OCI-LY3 (cell line): ENCODE results near the gene C7orf33.

Experiments
- H2AFZ ChIP-seq: fragments of 200-600, 300-600 bp; shearing (Covaris generic); 2 replicates; pipeline ENCODE4 v1.6.0; 2014; ENCODE audit warnings: antibody characterized with exemption, low read depth, low read length
- H3K27ac ChIP-seq: fragments of 200-600, 300-600 bp; sonication (generic); 2 replicates; pipeline ENCODE4 v1.5.1; 2014; ENCODE audit warnings: mild to moderate bottlenecking, low read length, moderate library complexity, mixed read lengths
- H3K27me3 ChIP-seq: fragments of 200-600, 300-600 bp; sonication (generic); 2 replicates; pipeline ENCODE4 v1.6.1; 2014; ENCODE audit warnings: low read depth, low read length, mixed read lengths
- H3K36me3 ChIP-seq: fragments of 200-600, 300-600 bp; sonication (generic); replicated peaks from 2 replicates; pipeline ENCODE3; 2014; ENCODE audit warnings: low read depth, low read length, mixed read lengths
- H3K4me1 ChIP-seq: fragments of 300-600, 200-600 bp; sonication (generic); 2 replicates; pipeline ENCODE4 v1.6.1; 2014; ENCODE audit warnings: low read length, mixed read lengths
- H3K4me2 ChIP-seq: fragments of 200-600, 300-600 bp; sonication (generic); 2 replicates; pipeline ENCODE4 v1.6.1; 2014; ENCODE audit warnings: low read length, mixed read lengths
- H3K4me3 ChIP-seq: fragments of 300-600, 200-600 bp; sonication (generic); 2 replicates; pipeline ENCODE4 v1.5.1; 2014; ENCODE audit warnings: antibody characterized with exemption, mild to moderate bottlenecking, low read length, moderate library complexity
- H3K79me2 ChIP-seq: fragments of 300-600, 200-600 bp; shearing (Covaris generic); 2 replicates; pipeline ENCODE4 v1.6.1; 2014; ENCODE audit warnings: mild to moderate bottlenecking, low read length, mixed read lengths
- H3K9ac ChIP-seq: fragments of 300-600, 200-600 bp; shearing (Covaris generic); 2 replicates; pipeline ENCODE4 v1.6.0; 2014; ENCODE audit warnings: mild to moderate bottlenecking, low read length, moderate library complexity
- H3K9me3 ChIP-seq: fragments of 200-600, 300-600 bp; shearing (Covaris generic); 2 replicates; pipeline ENCODE4 v1.6.1; 2014; ENCODE audit warnings: low read length, mixed read lengths; ENCODE audit not compliant: insufficient read depth
- H4K20me1 ChIP-seq: fragments of 200-600, 300-600 bp; sonication (generic); 2 replicates; pipeline ENCODE4 v1.6.1; 2016; ENCODE audit warnings: low read length, mixed read lengths; ENCODE audit not compliant: insufficient read depth
- EZH2phosphoT487 ChIP-seq: fragments of 200-600 bp; shearing (Covaris generic); IDR thresholded peaks from 2 replicates; pipeline ENCODE4 v1.6.1; 2018; ENCODE audit warnings: antibody characterized with exemption, mixed run types, low read depth
- TF ChIP-seq, protein P1 (sequence below): fragments of 200-600, 300-600 bp; sonication (generic); IDR thresholded peaks from 2 replicates; pipeline ENCODE4 v1.5.1; 2014; ENCODE audit warnings: antibody characterized with exemption, low read length, low read depth

C7orf33 gene

DNA sequence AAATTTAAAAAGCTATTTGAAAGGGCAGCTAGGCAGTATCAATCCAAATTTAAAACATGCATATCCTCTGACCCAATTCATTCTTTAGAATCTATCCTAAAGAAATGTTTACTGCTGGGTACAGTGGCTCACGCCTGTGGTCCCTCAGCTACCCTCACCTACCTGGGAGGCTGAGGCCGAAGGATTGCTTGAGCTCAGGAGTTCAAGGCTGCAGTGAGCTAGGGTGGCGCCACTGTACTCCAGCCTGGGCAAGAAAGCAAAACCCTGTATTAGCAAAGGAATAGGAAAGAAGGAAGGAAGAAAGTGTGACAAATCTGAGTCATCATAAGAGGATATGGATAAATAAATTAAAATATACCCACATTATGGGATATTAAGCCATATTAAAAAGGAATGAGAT, 36.3 kb downstream of the C7orf33 start:
- Histone ChIP-seq H3K4me1 (peaks cover 49% of the 10 kb centered on the region), H3K4me3 (no peak overlapping the region), H3K9me3 (peaks cover 1% of the 10 kb centered on the region; the same call in 1 of the 2 replicates), H3K27me3 (no peaks in the 10 kb centered on the region), H3K79me2 (no peaks in the 10 kb centered on the region), H3K9ac (no peak overlapping the region), H2AFZ (no peak overlapping the region), H3K27ac (no peak overlapping the region), H4K20me1 (no peaks in the 10 kb centered on the region), H3K4me2 (no peak overlapping the region), H3K36me3 (no peaks in the 10 kb centered on the region)
- TF ChIP-seq, protein P1, sequence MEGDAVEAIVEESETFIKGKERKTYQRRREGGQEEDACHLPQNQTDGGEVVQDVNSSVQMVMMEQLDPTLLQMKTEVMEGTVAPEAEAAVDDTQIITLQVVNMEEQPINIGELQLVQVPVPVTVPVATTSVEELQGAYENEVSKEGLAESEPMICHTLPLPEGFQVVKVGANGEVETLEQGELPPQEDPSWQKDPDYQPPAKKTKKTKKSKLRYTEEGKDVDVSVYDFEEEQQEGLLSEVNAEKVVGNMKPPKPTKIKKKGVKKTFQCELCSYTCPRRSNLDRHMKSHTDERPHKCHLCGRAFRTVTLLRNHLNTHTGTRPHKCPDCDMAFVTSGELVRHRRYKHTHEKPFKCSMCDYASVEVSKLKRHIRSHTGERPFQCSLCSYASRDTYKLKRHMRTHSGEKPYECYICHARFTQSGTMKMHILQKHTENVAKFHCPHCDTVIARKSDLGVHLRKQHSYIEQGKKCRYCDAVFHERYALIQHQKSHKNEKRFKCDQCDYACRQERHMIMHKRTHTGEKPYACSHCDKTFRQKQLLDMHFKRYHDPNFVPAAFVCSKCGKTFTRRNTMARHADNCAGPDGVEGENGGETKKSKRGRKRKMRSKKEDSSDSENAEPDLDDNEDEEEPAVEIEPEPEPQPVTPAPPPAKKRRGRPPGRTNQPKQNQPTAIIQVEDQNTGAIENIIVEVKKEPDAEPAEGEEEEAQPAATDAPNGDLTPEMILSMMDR, result no peak
- TF ChIP-seq EZH2phosphoT487, result no peak

DNA sequence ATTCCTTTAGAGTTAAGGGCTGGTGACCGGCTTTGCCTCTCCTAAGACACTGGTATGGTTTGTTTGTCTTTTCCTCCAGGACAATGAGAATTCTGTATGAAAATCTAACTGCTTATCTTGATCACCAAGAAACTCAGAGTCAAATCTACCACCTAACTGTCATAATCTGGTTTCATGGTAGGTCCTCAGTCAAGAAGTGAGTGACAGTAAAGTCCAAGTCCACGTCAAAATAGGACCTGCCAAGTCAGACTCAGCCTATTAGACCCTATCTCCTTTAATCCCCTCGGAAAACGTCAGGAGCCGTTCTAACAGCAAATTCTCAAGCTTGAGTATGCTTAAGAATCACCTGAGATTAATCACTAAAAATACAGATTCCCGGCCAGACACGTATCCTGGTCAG, 37.4 kb downstream of the C7orf33 start:
- H3K27me3 ChIP-seq, result no peaks in the 10 kb centered on the region
- no peak overlapping the region for H3K27ac ChIP-seq
- no peak overlapping the region for H3K9ac ChIP-seq
- H3K9me3 ChIP-seq, result no peaks in the 10 kb centered on the region
- no peaks in the 10 kb centered on the region for H4K20me1 ChIP-seq
- no peak for TF ChIP-seq EZH2phosphoT487
- TF ChIP-seq, protein P1, result no peak
- H2AFZ ChIP-seq, result no peak overlapping the region; the same call in 1 of the 2 replicates
- no peaks in the 10 kb centered on the region for H3K36me3 ChIP-seq
- H3K4me3 ChIP-seq, result 0 out of 2 replicates have a peak overlapping the region, but pooled peaks have one; percentile 10
- no peaks in the 10 kb centered on the region for H3K79me2 ChIP-seq
- H3K4me2 ChIP-seq, result peak overlapping the region; percentile 66
- peaks cover 61% of the 10 kb centered on the region for H3K4me1 ChIP-seq

DNA sequence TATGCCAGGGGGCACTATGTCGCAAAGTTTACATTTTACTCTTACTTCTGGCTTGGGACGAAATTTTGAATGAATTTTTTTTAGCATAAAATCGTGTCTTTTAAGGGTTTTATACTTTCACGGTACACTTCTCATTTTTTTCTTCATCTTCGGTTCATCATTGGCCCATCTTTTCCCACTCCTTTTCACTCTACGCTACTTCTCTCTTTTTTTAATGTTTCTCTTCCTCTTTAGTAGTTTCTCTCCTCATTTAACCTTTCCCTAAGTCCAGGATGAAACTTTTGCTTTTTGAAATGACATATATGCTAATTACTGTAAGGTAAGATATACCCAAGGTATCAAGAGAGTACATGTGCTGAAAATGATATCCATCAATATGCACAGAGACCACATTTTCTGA, 39.5 kb downstream of the C7orf33 start:
- Histone ChIP-seq H3K27ac (peak overlapping the region; percentile 59), H3K4me2 (peak overlapping the region; percentile 66), H3K4me3 (peak overlapping the region; percentile 26), H3K79me2 (no peaks in the 10 kb centered on the region), H3K36me3 (no peaks in the 10 kb centered on the region), H3K9me3 (no peaks in the 10 kb centered on the region), H2AFZ (no peak overlapping the region), H3K27me3 (no peaks in the 10 kb centered on the region), H3K9ac (no peak overlapping the region), H4K20me1 (no peaks in the 10 kb centered on the region), H3K4me1 (peaks cover 61% of the 10 kb centered on the region)
- TF ChIP-seq, protein P1, result peak; percentile 24
- no peak for TF ChIP-seq EZH2phosphoT487

DNA sequence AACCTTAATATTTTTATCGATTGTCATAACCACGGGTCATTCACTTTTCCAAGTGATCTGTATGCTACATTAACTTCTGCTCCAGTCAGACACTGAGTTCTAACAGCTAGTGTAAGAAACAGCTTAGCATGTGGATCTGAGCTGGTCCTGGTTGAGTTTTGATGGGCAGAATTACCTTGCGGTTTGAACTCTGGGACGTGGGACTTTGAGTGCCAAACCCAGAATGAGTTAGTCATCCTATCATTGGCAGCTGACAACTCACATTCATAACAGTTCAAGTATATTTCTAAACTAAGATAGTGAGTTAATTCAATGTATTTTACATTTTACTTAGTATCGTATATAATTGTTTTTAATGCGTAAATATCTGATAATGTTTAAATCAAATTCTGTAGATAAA, 43.2 kb downstream of the C7orf33 start:
- no peaks in the 10 kb centered on the region for H3K9me3 ChIP-seq
- TF ChIP-seq, protein P1, result no peak
- no peak for TF ChIP-seq EZH2phosphoT487
- H3K4me3 ChIP-seq, result no peak overlapping the region
- 0 out of 2 replicates have a peak overlapping the region, but pooled peaks have one; percentile 29 for H3K27ac ChIP-seq
- no peak overlapping the region for H2AFZ ChIP-seq
- H3K9ac ChIP-seq, result no peak overlapping the region
- H3K4me2 ChIP-seq, result no peak overlapping the region
- no peaks in the 10 kb centered on the region for H3K36me3 ChIP-seq
- peaks cover 50% of the 10 kb centered on the region for H3K4me1 ChIP-seq
- no peaks in the 10 kb centered on the region; the same call in 1 of the 2 replicates for H3K27me3 ChIP-seq
- no peaks in the 10 kb centered on the region for H3K79me2 ChIP-seq
- no peaks in the 10 kb centered on the region for H4K20me1 ChIP-seq
